ENCODE results near the gene BLM. TPM values are rescaled to one million over a fixed set of nuclear protein-coding genes. Genes with fewer than 3 reads are reported as not detected.

BLM gene
- total and polyA plus RNA-seq, 4 donors = 2.2 to 8.7 (median 3.8) TPM

GRCh38 chr15:90859234-90860131, 142.3 kb downstream of the BLM start:
- Histone ChIP-seq H3K36me3 (ENCODE audit: control insufficient read depth in 4 of 4, insufficient read depth in 4 of 4, low read length in 4 of 4) (no peaks in the 10 kb centered on the region), H3K27ac (ENCODE audit: low read depth in 1 of 2, low read length in 1 of 2) (no peak overlapping the region), H3K9ac (ENCODE audit: insufficient read depth in 1 of 2, low read length in 2 of 2) (no peak overlapping the region), H3K9me3 (ENCODE audit: control insufficient read depth in 4 of 4, insufficient read depth in 3 of 4, low read length in 3 of 4) (no peaks in the 10 kb centered on the region), H3K4me1 (ENCODE audit: control insufficient read depth in 5 of 5, insufficient read depth in 5 of 5, low read length in 5 of 5) (peaks cover 0 to 10% (median 0%) of the 10 kb centered on the region in 5 donors), H3K27me3 (ENCODE audit: control insufficient read depth in 3 of 3, insufficient read depth in 3 of 3, low read length in 2 of 3) (no peaks in the 10 kb centered on the region), H3K4me3 (no peak overlapping the region)
- 39 to 61% methylated on average over 10 of the region's 10 CpGs for WGBS, 2 donors
- DNase-seq (no peak), ATAC-seq (ENCODE audit: insufficient read depth, low FRiP score) (no peak)
- no peak for TF ChIP-seq CTCF (IDR thresholded peaks at IDR 0.05; ENCODE audit: control extremely low read depth, extremely low read depth)

GRCh38 chr15:90860450-90860849, 143.3 kb downstream of the BLM start:
- Histone ChIP-seq H3K27me3 (ENCODE audit: control insufficient read depth in 3 of 3, insufficient read depth in 3 of 3, low read length in 2 of 3) (no peaks in the 10 kb centered on the region), H3K36me3 (ENCODE audit: control insufficient read depth in 4 of 4, insufficient read depth in 4 of 4, low read length in 4 of 4) (no peaks in the 10 kb centered on the region), H3K27ac (ENCODE audit: low read depth in 1 of 2, low read length in 1 of 2) (peak overlapping the region in 1 of 2 donors; percentile 45), H3K4me1 (ENCODE audit: control insufficient read depth in 5 of 5, insufficient read depth in 5 of 5, low read length in 5 of 5) (peaks cover 0 to 10% (median 0%) of the 10 kb centered on the region in 5 donors), H3K9me3 (ENCODE audit: control insufficient read depth in 4 of 4, insufficient read depth in 3 of 4, low read length in 3 of 4) (no peaks in the 10 kb centered on the region), H3K4me3 (no peak overlapping the region), H3K9ac (ENCODE audit: insufficient read depth in 1 of 2, low read length in 2 of 2) (no peak overlapping the region)
- DNase-seq (no peak), ATAC-seq (ENCODE audit: insufficient read depth, low FRiP score) (no peak)
- no peak for TF ChIP-seq CTCF (IDR thresholded peaks at IDR 0.05; ENCODE audit: control extremely low read depth, extremely low read depth)
- 66 to 73% methylated on average over 7 of the region's 7 CpGs for WGBS, 2 donors

GRCh38 chr15:90860942-90861675, 144.0 kb downstream of the BLM start:
- no peak overlapping the region for H3K4me3 ChIP-seq
- no peaks in the 10 kb centered on the region for H3K9me3 ChIP-seq (ENCODE audit: control insufficient read depth in 4 of 4, insufficient read depth in 3 of 4, low read length in 3 of 4)
- ATAC-seq (ENCODE audit: insufficient read depth, low FRiP score) = no peak
- no peak overlapping the region for H3K27ac ChIP-seq (ENCODE audit: low read depth in 1 of 2, low read length in 1 of 2)
- 69 to 88% methylated on average over 14 of the region's 14 CpGs for WGBS, 2 donors
- no peaks in the 10 kb centered on the region for H3K27me3 ChIP-seq (ENCODE audit: control insufficient read depth in 3 of 3, insufficient read depth in 3 of 3, low read length in 2 of 3)
- H3K9ac ChIP-seq (ENCODE audit: insufficient read depth in 1 of 2, low read length in 2 of 2) = no peak overlapping the region
- no peak for DNase-seq
- TF ChIP-seq CTCF (IDR thresholded peaks at IDR 0.05; ENCODE audit: control extremely low read depth, extremely low read depth) = no peak
- peaks cover 0 to 10% (median 0%) of the 10 kb centered on the region in 5 donors for H3K4me1 ChIP-seq (ENCODE audit: control insufficient read depth in 5 of 5, insufficient read depth in 5 of 5, low read length in 5 of 5)
- no peaks in the 10 kb centered on the region for H3K36me3 ChIP-seq (ENCODE audit: control insufficient read depth in 4 of 4, insufficient read depth in 4 of 4, low read length in 4 of 4)

All from lung (tissue), 12 donors.